A549 (cell line): ENCODE measurements around the gene THAP3.
A peak's percentile ranks its signal among the peaks of the same experiment; 100 is the strongest.

Experiments used
- CTCF ChIP-seq: fragments of >200 bp; sonication (Bioruptor Twin); formaldehyde crosslinking; IDR thresholded peaks from 3 replicates; pipeline ENCODE4 v1.5.1; 2016
- EHMT2 ChIP-seq: fragments of 200-600 bp; sonication (generic); IDR thresholded peaks from 2 replicates; pipeline ENCODE4 v1.6.1; 2016; ENCODE audit warnings: antibody characterized with exemption, low read depth, mild to moderate bottlenecking, moderate library complexity
- EP300 ChIP-seq, 2 experiments: fragments of >200 bp; sonication (Bioruptor Twin); formaldehyde crosslinking; IDR thresholded peaks; 2 replicates in 1 of 2; 3 replicates in 1 of 2; pipeline ENCODE4 v1.6.1; 2016 to 2017
- FOSB ChIP-seq: fragments of 250-450 bp; sonication (Bioruptor Pico); IDR thresholded peaks from 2 replicates; pipeline ENCODE4 v1.5.0; 2020; ENCODE audit warnings: mild to moderate bottlenecking, moderate library complexity
- FOXS1 ChIP-seq: fragments of 250-450 bp; sonication (Bioruptor Pico); IDR thresholded peaks from 2 replicates; pipeline ENCODE4 v1.5.0; 2020; ENCODE audit warnings: mild to moderate bottlenecking, moderate library complexity
- PHF8 ChIP-seq: fragments of 200-600 bp; sonication (generic); IDR thresholded peaks from 2 replicates; pipeline ENCODE4 v1.6.1; 2016; ENCODE audit warnings: low read depth, mild to moderate bottlenecking, antibody characterized with exemption, moderate library complexity, borderline replicate concordance
- POLR2A ChIP-seq: IDR thresholded peaks from 2 replicates; pipeline ENCODE4 v1.6.1; 2012; ENCODE audit warnings: mild to moderate bottlenecking, low read length
- RNF2 ChIP-seq: fragments of 200-600 bp; sonication (generic); IDR thresholded peaks from 2 replicates; pipeline ENCODE4 v1.6.1; 2016; ENCODE audit warnings: low read depth, mild to moderate bottlenecking, antibody characterized with exemption, moderate library complexity, borderline replicate concordance
- USF2 ChIP-seq: fragments of 450-650 bp; IDR thresholded peaks from 2 replicates; pipeline ENCODE4 v1.6.1; 2014; ENCODE audit warnings: antibody characterized with exemption

- TF ChIP-seq CTCF, result no peak
- no peak for TF ChIP-seq EHMT2
- no peak for TF ChIP-seq EP300 (IDR thresholded peaks at IDR 0.05)
- no peak for TF ChIP-seq RNF2
- peak; percentile 46; the same call in 1 of the 2 replicates for TF ChIP-seq PHF8
- TF ChIP-seq USF2, result no peak
- TF ChIP-seq POLR2A, result no peak
- no peak for TF ChIP-seq FOXS1 (CRISPR knock-in tag)
- TF ChIP-seq FOSB, result no peak
These were observed 44.5 kb upstream of the THAP3 start for GRCh38 chr1:6580119-6580592.
